RWPE2 (cell line): ENCODE measurements around the gene DPH2.

ENCODE experiments used
- ATAC-seq: fragments of 200-7000 bp; cut with Tn5 transposase; 3 replicates; pipeline ENCODE4 v1.9.1; 2021; ENCODE audit warnings: low read depth
- DNase-seq: peaks from one replicate; pipeline ENCODE4 v3.0.0-alpha.2; 2020; ENCODE audit warnings: low spot score
- H3K27ac ChIP-seq: fragments of 450-650 bp; 2 replicates; pipeline ENCODE4 v1.5.1; 2017; ENCODE audit warnings: mild to moderate bottlenecking; ENCODE audit not compliant: poor library complexity, severe bottlenecking
- H3K27me3 ChIP-seq: fragments of 250-450 bp; sonication (Bioruptor Pico); 2 replicates; pipeline ENCODE4 v1.5.1; 2021; ENCODE audit warnings: mild to moderate bottlenecking, moderate library complexity; ENCODE audit not compliant: insufficient read depth, poor library complexity, severe bottlenecking
- H3K36me3 ChIP-seq: fragments of 250-450 bp; sonication (Bioruptor Pico); 2 replicates; pipeline ENCODE4 v1.5.1; 2020; ENCODE audit warnings: low read depth, mild to moderate bottlenecking, moderate library complexity
- H3K4me1 ChIP-seq: fragments of 250-450 bp; sonication (Bioruptor Pico); 2 replicates; pipeline ENCODE4 v1.5.1; 2021; ENCODE audit warnings: mild to moderate bottlenecking, moderate library complexity; ENCODE audit not compliant: insufficient read depth, poor library complexity, severe bottlenecking
- H3K4me3 ChIP-seq: fragments of 250-450 bp; sonication (Bioruptor Pico); 2 replicates; pipeline ENCODE4 v1.5.1; 2021; ENCODE audit warnings: mild to moderate bottlenecking, moderate library complexity; ENCODE audit not compliant: severe bottlenecking
- H3K9me3 ChIP-seq: fragments of 250-450 bp; sonication (Bioruptor Pico); 2 replicates; pipeline ENCODE4 v1.5.1; 2021; ENCODE audit warnings: mild to moderate bottlenecking, moderate library complexity; ENCODE audit not compliant: severe bottlenecking
- CTCF ChIP-seq: fragments of 450-650 bp; IDR thresholded peaks from one replicate; pipeline ENCODE4 v1.5.1; 2017; ENCODE audit warnings: mild to moderate bottlenecking, moderate library complexity; ENCODE audit not compliant: poor library complexity, severe bottlenecking

DPH2 gene

GRCh38 chr1:44016041-44016889 lies 46.5 kb downstream of the DPH2 start:
- Histone ChIP-seq H3K27me3 (no peaks in the 10 kb centered on the region), H3K4me3 (no peak overlapping the region), H3K9me3 (no peaks in the 10 kb centered on the region), H3K4me1 (no peaks in the 10 kb centered on the region), H3K36me3 (peaks cover 5% of the 10 kb centered on the region; the same call in 1 of the 2 replicates), H3K27ac (no peak overlapping the region)
- DNase-seq, result no peak
- no peak for TF ChIP-seq CTCF
- no peak for ATAC-seq

DNA sequence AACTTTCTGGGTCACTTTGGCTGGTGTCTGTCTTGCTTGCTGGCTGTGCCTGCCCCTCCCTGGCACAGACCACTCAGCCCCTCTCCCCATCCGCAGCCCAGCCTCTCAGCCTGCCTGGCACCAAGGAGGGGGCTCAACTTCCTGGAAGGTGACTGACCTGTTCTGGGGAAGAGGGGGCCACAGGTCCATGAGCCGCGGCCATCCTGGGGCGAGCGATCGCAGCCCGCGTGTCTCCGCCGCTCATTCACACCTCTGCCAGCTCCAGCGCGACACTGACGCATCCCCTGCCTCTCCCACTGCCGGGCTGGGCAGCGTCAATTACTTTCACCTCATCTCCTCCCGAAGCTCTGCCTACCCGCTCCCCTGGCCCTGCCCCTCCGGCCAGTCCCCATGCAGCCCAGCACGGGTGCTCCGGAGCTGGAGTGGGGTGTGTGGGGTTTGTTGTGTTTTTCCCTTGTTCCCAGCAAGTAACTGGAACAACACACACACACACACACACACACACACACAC lies 47.1 kb downstream of the DPH2 start:
- DNase-seq (no peak), ATAC-seq (no peak)
- no peak overlapping the region for H3K27ac ChIP-seq

DNA sequence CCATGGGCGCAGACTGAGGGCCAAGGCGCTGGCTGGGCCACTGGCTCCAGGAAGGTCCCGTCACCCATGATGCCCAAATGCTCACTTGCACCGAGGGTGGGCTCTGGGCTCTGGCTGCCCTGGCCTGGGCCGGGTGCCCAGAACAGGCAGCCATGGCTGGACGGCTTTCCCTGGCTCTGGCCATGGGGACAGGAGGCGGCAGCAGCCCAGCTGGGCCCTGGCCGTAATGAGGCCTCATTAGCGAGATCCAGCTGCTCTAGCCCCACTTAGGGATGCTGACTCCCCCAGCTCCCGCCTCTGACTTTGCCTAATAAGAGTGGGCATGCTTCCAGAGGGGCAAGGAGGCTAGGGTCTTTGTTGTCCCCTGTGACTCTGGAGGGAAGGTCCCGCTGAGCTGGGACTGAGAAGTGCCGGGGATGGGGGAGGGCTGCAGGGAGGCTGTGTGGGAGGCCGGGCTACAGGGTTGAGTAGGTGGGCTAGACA lies 49.7 kb downstream of the DPH2 start:
- ATAC-seq (no peak), DNase-seq (no peak)
- H3K4me3 ChIP-seq, result no peak overlapping the region
- peaks cover 14% of the 10 kb centered on the region for H3K36me3 ChIP-seq
- H3K27ac ChIP-seq, result no peak overlapping the region
- no peaks in the 10 kb centered on the region for H3K27me3 ChIP-seq
- peaks cover 3% of the 10 kb centered on the region for H3K4me1 ChIP-seq
- H3K9me3 ChIP-seq, result no peaks in the 10 kb centered on the region
- TF ChIP-seq CTCF, result no peak

More for the DNA sequence above, 47.1 kb downstream of the DPH2 start:
- no peaks in the 10 kb centered on the region for H3K9me3 ChIP-seq
- H3K27me3 ChIP-seq, result no peaks in the 10 kb centered on the region
- H3K4me3 ChIP-seq, result no peak overlapping the region
- no peak for TF ChIP-seq CTCF
- H3K4me1 ChIP-seq, result no peaks in the 10 kb centered on the region
- peaks cover 5% of the 10 kb centered on the region; the same call in 1 of the 2 replicates for H3K36me3 ChIP-seq

DNA sequence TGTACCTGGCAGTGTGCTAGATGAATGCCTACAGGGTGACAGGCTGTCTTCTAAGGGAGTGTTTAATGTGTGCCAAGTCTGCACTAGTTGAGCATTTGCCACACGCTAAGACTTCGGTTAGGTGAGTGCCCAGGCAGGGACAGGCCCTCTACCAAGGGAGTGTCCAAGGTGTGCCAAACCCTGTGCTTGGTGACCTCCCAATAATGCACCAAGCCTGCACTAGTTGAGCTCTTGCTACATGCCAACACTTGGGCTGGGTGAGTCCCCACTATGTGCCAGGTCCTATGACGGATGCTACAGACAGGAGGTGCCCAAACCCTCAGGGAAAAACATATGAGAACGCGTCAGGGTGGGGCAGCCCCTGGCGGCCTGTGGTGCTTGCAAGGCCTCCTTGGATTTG lies 50.7 kb downstream of the DPH2 start:
- peaks cover 14% of the 10 kb centered on the region for H3K36me3 ChIP-seq
- ATAC-seq (no peak), DNase-seq (no peak)
- no peaks in the 10 kb centered on the region for H3K27me3 ChIP-seq
- H3K4me1 ChIP-seq, result peaks cover 10% of the 10 kb centered on the region
- H3K9me3 ChIP-seq, result no peaks in the 10 kb centered on the region
- no peak overlapping the region for H3K4me3 ChIP-seq
- H3K27ac ChIP-seq, result no peak overlapping the region
- no peak for TF ChIP-seq CTCF

- DNase-seq (no peak), ATAC-seq (no peak)
- Histone ChIP-seq H3K27me3 (no peaks in the 10 kb centered on the region), H3K27ac (no peak overlapping the region), H3K9me3 (no peaks in the 10 kb centered on the region), H3K36me3 (peaks cover 14% of the 10 kb centered on the region), H3K4me1 (peaks cover 10% of the 10 kb centered on the region), H3K4me3 (no peak overlapping the region)
- TF ChIP-seq CTCF, result no peak
These were observed 51.3 kb downstream of the DPH2 start for GRCh38 chr1:44021156-44021555.
